Upper lobe of left lung (tissue), 4 donors: ENCODE data around the gene NPTN.

ENCODE experiments used
- CTCF ChIP-seq, 6 experiments: fragments of 450-650 bp in 4 of 6; fragments of 200-600 bp in 2 of 6; sonication (generic) in 2 of 6; IDR thresholded peaks; one replicate each; pipeline ENCODE4 v1.5.1; 2016 to 2019; ENCODE audit warnings: antibody characterized with exemption in 6 of 6
- EP300 ChIP-seq, 4 donors: sonication (generic); formaldehyde crosslinking; IDR thresholded peaks; one replicate each; pipeline ENCODE4 v1.5.1; 2017; ENCODE audit warnings: antibody characterized with exemption in 4 of 4, control low read depth in 2 of 4
- POLR2A ChIP-seq, 4 donors: fragments of 450-650 bp; IDR thresholded peaks; one replicate each; pipeline ENCODE4 v1.5.1; 2016 to 2017; ENCODE audit warnings: antibody characterized with exemption in 4 of 4, mild to moderate bottlenecking in 2 of 4

- TF ChIP-seq POLR2A (IDR thresholded peaks at IDR 0.05): no peak
- TF ChIP-seq CTCF (IDR thresholded peaks at IDR 0.05): no peak
- no peak for TF ChIP-seq EP300 (IDR thresholded peaks at IDR 0.05)
Observed at GRCh38 chr15:73678498-73678897, 45.3 kb upstream of the NPTN start.
